Measurements from ENCODE around the gene CRKL.
"Not testable (repeated sequence)": the region's sequence is repeated elsewhere in the genome, so short reads cannot be mapped to it uniquely, and the experiment has no call there.

GRCh38 chr22:20901093-20902033 is 15.8 kb upstream of the CRKL start:
- not testable (repeated sequence) for TF ChIP-seq CTCF (conservative IDR thresholded peaks at IDR 0.05; ENCODE audit: low read length); EZH2phosphoT487 (IDR thresholded peaks at IDR 0.05; ENCODE audit: borderline replicate concordance)

Measured in Loucy (cell line).